ENCODE results near the gene ARHGDIA.

ARHGDIA gene

DNA sequence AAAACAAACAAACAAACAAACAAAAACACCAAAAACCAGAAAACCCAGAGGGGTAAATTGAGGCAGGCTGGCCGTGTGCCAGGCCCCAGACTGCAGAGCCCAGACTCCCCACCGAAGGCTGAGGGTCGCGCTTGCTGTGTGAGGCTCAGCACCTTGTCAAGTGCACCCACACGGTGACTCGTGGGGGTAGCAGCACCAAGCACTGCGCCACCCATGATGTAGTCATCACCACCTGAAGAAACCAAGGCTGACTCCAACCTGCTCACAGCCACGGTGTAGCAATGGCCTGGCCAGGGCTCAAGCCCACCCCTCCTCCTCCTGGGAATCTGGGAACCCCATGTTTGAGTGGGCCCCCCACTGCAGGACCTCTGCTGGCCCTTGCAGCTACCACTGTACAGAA lies 50.0 kb downstream of the ARHGDIA start:
- Histone ChIP-seq H3K14ac (ENCODE audit: low read length) (no peak overlapping the region), H3K36me3 (ENCODE audit: control insufficient read depth in 1 of 2, insufficient read depth in 2 of 2, low read length in 2 of 2) (peaks cover 29 to 32% of the 10 kb centered on the region in 2 experiments), H2AK5ac (ENCODE audit: low read length) (no peak overlapping the region), H3K9ac (ENCODE audit: low read length) (no peak overlapping the region), H3K4ac (ENCODE audit: low read depth, low read length) (no peak overlapping the region), H3K4me1 (ENCODE audit: control insufficient read depth in 1 of 2, insufficient read depth in 2 of 2, low read length in 2 of 2) (peaks cover 0 to 2% of the 10 kb centered on the region in 2 experiments), H3K9me3 (ENCODE audit: insufficient read depth, low read depth, low read length) (peaks cover 7% of the 10 kb centered on the region), H3K23ac (ENCODE audit: low read length) (no peak overlapping the region), H4K91ac (ENCODE audit: low read depth, low read length) (no peak overlapping the region), H3K18ac (ENCODE audit: low read length) (no peak overlapping the region), H2BK120ac (ENCODE audit: insufficient read depth, low read length, poor library complexity) (no peak overlapping the region), H4K12ac (ENCODE audit: low read depth, low read length) (no peak overlapping the region), H2BK5ac (ENCODE audit: low read depth, low read length, poor library complexity) (no peak overlapping the region), H3K27me3 (ENCODE audit: insufficient read depth, low read length) (no peaks in the 10 kb centered on the region), H3K27ac (ENCODE audit: low read depth, low read length) (no peak overlapping the region), H3K4me2 (ENCODE audit: low read length) (no peak overlapping the region), H3K4me3 (ENCODE audit: low read depth, low read length) (no peak overlapping the region), H2BK12ac (ENCODE audit: low read length) (no peak overlapping the region), H4K8ac (ENCODE audit: low read depth, low read length) (no peak overlapping the region), H3K79me2 (ENCODE audit: control insufficient read depth, insufficient read depth, low read length, poor library complexity) (no peaks in the 10 kb centered on the region), H3K79me1 (ENCODE audit: low read length) (no peaks in the 10 kb centered on the region), H2AFZ (ENCODE audit: insufficient read depth, low read length, poor library complexity) (no peak overlapping the region)
- no CpG with 5 or more reads among the region's 8 CpGs for WGBS (ENCODE audit: extremely low coverage, insufficient coverage, insufficient read length)
- DNase-seq, result no peak

DNA sequence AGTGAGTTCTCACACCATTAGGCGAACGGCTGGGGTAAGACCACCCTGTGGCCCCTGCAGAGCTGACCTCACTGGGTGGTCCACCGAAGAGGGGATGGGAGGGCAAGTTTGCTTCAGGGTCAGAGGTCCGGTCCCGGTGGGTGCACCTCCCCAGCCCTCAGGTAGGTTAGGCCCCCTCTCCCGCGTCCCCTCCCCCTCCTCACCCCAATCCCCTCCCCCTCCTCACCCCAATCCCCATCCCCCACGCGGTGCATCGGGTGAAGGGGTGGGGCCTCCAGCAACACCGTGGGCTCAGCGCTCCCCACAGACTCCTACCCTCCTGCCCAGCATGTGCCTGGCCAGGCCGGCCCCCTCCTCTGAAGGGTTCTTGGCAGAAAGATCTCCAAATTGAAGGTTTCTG lies 51.4 kb downstream of the ARHGDIA start:
- Histone ChIP-seq H3K23ac (ENCODE audit: low read length) (no peak overlapping the region), H3K14ac (ENCODE audit: low read length) (no peak overlapping the region), H3K9ac (ENCODE audit: low read length) (no peak overlapping the region), H3K9me3 (ENCODE audit: insufficient read depth, low read depth, low read length) (peaks cover 7% of the 10 kb centered on the region), H2BK5ac (ENCODE audit: low read depth, low read length, poor library complexity) (no peak overlapping the region), H2AK5ac (ENCODE audit: low read length) (no peak overlapping the region), H3K79me2 (ENCODE audit: control insufficient read depth, insufficient read depth, low read length, poor library complexity) (no peaks in the 10 kb centered on the region), H3K27me3 (ENCODE audit: insufficient read depth, low read length) (no peaks in the 10 kb centered on the region), H3K4ac (ENCODE audit: low read depth, low read length) (no peak overlapping the region), H3K27ac (ENCODE audit: low read depth, low read length) (no peak overlapping the region), H3K18ac (ENCODE audit: low read length) (no peak overlapping the region), H3K4me3 (ENCODE audit: low read depth, low read length) (no peak overlapping the region), H3K4me1 (ENCODE audit: control insufficient read depth in 1 of 2, insufficient read depth in 2 of 2, low read length in 2 of 2) (peaks cover 0 to 2% of the 10 kb centered on the region in 2 experiments), H3K79me1 (ENCODE audit: low read length) (no peaks in the 10 kb centered on the region), H4K91ac (ENCODE audit: low read depth, low read length) (no peak overlapping the region), H2BK12ac (ENCODE audit: low read length) (no peak overlapping the region), H4K12ac (ENCODE audit: low read depth, low read length) (no peak overlapping the region), H3K36me3 (ENCODE audit: control insufficient read depth in 1 of 2, insufficient read depth in 2 of 2, low read length in 2 of 2) (peaks cover 28 to 29% of the 10 kb centered on the region in 2 experiments), H2BK120ac (ENCODE audit: insufficient read depth, low read length, poor library complexity) (no peak overlapping the region), H4K8ac (ENCODE audit: low read depth, low read length) (no peak overlapping the region), H3K4me2 (ENCODE audit: low read length) (no peak overlapping the region), H2AFZ (ENCODE audit: insufficient read depth, low read length, poor library complexity) (no peak overlapping the region)
- WGBS (ENCODE audit: extremely low coverage, insufficient coverage, insufficient read length), result no CpG with 5 or more reads among the region's 13 CpGs
- no peak for DNase-seq

DNA sequence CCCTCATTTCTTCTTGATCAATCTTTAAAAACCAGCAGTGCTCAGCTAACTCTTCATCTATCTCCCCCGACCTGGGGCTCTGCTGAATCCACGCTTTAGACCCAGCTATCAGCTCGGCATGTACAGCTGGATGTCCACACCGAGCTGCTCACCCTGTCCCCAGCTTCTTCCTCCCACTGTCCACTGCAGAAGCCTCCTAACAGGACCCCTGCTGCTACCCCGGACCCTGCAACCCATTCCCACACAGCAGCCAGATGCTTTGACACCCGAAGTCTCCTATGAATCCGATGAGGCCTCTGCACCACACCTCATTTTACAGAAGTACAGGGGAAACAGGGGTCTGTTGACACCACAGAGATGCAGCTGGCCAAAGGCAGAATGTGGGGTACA lies 53.4 kb downstream of the ARHGDIA start:
- Histone ChIP-seq H3K27ac (ENCODE audit: low read depth, low read length) (no peak overlapping the region), H4K8ac (ENCODE audit: low read depth, low read length) (no peak overlapping the region), H3K36me3 (ENCODE audit: control insufficient read depth in 1 of 2, insufficient read depth in 2 of 2, low read length in 2 of 2) (peaks cover 8 to 10% of the 10 kb centered on the region in 2 experiments), H2BK12ac (ENCODE audit: low read length) (no peak overlapping the region), H3K9ac (ENCODE audit: low read length) (no peak overlapping the region), H3K4me2 (ENCODE audit: low read length) (no peak overlapping the region), H4K12ac (ENCODE audit: low read depth, low read length) (no peak overlapping the region), H2AK5ac (ENCODE audit: low read length) (no peak overlapping the region), H3K14ac (ENCODE audit: low read length) (no peak overlapping the region), H2AFZ (ENCODE audit: insufficient read depth, low read length, poor library complexity) (no peak overlapping the region), H3K4me1 (ENCODE audit: control insufficient read depth in 1 of 2, insufficient read depth in 2 of 2, low read length in 2 of 2) (peaks cover 0 to 2% of the 10 kb centered on the region in 2 experiments), H3K9me3 (ENCODE audit: insufficient read depth, low read depth, low read length) (peaks cover 7% of the 10 kb centered on the region), H3K4ac (ENCODE audit: low read depth, low read length) (no peak overlapping the region), H3K23ac (ENCODE audit: low read length) (no peak overlapping the region), H3K27me3 (ENCODE audit: insufficient read depth, low read length) (no peaks in the 10 kb centered on the region), H4K91ac (ENCODE audit: low read depth, low read length) (no peak overlapping the region), H3K79me2 (ENCODE audit: control insufficient read depth, insufficient read depth, low read length, poor library complexity) (no peaks in the 10 kb centered on the region), H3K79me1 (ENCODE audit: low read length) (no peaks in the 10 kb centered on the region), H3K18ac (ENCODE audit: low read length) (no peak overlapping the region), H2BK5ac (ENCODE audit: low read depth, low read length, poor library complexity) (no peak overlapping the region), H3K4me3 (ENCODE audit: low read depth, low read length) (no peak overlapping the region), H2BK120ac (ENCODE audit: insufficient read depth, low read length, poor library complexity) (no peak overlapping the region)
- no CpG with 5 or more reads among the region's 7 CpGs for WGBS (ENCODE audit: extremely low coverage, insufficient coverage, insufficient read length)
- DNase-seq, result no peak
